ELR (cell line): ENCODE data around the gene FUCA1.

Experiments used
- DNase-seq: peaks from one replicate; pipeline ENCODE4 v3.0.0-alpha.2; 2015; ENCODE audit warnings: low read depth

Gene FUCA1

DNA sequence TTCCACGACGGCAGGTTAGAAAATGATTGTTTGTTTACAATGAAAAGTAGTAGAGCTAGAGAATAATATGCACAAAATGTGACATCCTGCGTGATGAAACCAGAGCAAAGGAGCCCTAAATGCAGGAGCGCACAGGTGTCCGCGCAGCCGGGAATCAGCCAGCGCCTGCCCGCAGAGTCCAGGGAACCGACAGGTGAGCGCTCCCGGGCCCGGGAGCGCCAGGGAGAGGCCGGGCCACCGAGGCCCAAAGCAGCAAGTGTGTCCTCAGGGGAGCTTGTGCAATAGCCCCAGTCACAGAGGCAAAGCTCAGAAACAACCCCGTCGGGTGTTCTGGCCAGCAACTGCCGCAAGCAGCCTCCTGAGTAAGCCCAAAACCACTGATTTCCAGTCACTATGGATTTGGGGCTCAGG lies 66.7 kb downstream of the FUCA1 start:
- DNase-seq = no peak

DNA sequence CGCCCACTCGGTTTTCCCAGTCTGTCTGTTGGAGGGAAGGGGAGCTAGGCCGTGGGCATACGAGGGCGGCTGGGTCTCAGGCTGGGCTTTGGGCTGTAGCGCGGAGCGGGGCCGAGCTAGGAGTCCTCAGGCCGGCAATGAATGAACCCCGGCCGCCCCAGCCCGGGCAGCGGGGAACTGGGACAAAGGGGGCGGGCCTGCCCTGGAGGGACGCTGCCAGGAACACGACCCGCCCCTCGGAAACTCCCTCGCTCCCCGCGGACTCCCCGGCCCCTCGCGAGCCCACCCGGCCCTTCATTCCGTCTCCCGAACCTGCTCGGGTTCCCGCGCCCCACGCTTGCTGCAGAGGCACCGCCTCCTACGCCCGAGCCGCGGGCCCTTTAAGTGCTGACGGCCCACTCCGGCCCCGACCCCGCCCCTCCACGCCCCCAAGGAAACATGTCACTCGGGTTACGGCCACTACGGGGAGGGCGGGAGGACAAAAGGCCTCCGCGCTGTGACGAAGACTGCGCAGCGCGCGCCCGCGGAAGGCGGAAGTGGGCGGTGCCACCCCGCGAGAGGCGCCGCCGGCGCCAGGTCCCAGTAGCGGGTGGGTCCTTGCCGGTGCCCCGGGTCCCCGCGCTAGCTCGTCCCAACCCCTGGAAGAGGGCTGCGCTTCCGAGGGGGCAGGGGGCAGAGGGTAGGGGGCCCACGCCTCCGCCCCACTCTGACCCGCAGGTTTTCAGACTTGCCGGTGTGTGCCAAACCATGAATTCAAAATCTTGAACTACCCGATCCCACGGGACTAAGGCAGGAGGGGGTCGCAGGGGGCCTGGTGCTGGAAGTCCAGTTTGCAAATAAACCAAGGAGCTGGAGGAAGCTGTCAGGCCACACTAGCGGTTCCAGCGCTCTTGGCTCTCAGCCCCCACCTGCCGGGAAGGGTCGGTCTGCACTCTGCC lies 67.4 kb downstream of the FUCA1 start, which contains the start of gene GALE:
TSS of gene GALE (minus strand) at position 355 of the 938 bp plus-strand sequence. CDS start 1,747 bp downstream, outside the sequence.
- DNase-seq = peak; percentile 94

DNA sequence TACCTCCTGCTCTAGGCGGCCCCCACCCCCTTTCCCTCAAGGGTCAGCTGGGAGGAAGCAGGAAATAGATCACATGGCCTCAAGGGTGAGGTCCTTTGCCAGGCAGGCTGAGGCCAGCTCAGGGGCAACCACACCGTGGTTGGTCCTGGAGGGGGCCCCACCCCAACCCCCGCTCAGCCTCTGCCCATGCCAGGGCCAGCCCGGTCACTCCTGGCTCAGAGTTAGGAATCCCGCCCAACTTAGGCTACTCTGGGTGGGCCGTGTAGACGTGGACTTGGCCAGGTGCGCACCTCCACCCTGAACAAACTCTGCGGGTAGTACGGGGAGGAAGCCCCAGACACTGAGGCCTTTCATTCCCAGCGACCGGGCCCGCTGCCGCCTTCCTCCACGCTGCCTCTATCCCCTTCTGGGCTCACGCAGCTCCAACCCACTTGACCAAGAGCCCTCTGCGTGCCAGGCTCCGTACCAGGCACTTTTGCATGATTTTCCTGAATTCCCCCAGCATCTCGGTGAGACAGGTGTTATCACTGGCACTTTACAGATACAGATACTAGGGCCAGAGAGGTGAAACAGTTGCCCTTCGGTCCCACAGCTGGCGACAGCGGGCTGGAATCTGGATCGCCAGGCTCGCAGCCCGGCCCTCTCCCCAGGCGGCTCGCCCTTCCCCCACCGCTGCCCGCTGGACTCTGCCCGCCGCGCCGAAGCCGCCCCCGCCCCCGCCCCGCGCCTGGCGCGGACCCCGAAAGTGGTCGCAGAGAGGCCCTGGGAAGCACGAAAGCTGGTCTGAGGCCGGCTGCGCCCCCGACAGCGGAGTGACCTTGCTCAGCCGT lies 68.3 kb downstream of the FUCA1 start:
- DNase-seq = peak; percentile 93

DNA sequence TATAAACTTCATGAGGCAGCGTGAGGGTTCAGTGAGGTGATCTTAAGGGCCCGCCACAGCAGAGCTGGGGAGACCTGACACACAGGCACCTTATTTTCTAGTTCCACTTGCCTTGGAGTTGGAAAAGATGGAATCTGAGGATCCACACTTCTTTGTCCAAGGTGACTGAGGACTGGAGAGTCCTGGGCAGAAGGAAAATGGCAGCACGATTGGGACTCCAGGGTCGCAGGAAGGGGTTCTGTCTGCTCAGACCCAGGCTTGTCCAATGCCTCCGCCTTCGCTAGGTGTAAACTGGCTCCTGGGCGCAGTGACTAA lies 68.9 kb downstream of the FUCA1 start:
- no peak for DNase-seq

DNA sequence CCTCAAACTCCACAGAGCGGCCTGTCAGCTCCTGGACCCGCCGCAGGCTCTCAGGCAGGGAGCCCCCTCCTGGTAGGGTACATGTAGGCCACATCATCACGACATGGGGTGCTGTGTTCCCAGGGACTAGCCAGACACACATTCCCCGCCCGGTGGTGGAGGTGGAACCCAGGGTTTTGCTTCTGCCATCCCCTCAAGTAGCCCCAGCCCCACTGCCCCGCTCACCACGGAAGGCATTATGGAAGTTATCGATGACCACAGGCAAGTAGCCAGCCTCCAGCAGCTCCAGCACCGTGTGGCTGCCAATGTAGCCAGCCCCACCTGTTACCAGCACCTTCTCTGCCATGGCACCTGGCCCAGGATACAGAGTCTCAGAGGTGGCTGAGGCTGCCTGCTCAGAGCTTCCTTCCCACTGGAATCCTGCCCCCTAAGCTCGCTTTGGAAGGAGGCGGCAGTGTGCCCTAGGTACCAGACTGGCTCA lies 69.4 kb downstream of the FUCA1 start:
- DNase-seq = no peak

DNA sequence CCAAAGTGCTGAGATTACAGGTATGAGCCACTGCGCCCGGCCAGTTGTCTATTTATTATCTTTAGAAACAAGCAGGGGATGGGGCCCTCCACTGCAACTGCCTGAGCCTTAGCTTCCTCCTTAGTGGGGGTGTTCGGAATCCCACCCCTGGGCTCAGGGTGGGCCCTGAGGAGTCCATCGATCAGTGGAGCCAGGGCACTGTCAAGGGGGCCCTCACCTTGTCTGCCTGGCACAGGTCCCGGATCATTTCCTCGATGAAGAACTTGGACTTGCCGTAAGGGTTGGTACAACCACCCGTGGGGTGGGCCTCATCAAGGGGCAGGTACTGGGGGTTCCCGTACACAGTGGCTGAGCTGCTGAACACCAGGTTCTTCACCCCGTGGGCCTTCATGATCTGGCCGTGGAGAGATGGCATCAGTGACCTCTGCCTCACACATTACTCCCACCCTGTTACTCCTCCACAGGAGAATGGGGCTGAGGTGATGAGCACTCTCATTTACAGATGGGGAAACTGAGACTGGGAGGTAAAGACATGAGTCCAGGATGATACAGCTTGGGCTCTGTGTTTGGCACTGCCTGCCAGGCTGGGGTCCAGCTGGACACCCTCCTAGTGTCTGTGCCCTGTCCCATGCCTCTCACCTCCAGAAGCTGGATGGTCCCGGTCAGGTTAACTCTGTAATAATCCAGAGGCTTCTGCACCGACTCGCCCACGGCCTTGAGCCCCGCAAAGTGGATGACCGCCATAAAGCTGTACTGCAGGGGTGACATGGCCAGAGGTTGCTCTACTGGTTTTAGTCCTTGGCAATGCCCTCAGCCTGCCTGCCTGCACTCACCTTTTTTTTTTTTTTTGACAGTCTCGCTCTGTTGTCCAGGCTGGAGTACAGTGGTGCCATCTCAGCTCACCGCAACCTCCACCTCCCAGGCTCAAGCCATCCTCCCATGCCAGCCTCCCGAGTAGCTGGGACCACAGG lies 70.3 kb downstream of the FUCA1 start:
- DNase-seq = no peak

DNA sequence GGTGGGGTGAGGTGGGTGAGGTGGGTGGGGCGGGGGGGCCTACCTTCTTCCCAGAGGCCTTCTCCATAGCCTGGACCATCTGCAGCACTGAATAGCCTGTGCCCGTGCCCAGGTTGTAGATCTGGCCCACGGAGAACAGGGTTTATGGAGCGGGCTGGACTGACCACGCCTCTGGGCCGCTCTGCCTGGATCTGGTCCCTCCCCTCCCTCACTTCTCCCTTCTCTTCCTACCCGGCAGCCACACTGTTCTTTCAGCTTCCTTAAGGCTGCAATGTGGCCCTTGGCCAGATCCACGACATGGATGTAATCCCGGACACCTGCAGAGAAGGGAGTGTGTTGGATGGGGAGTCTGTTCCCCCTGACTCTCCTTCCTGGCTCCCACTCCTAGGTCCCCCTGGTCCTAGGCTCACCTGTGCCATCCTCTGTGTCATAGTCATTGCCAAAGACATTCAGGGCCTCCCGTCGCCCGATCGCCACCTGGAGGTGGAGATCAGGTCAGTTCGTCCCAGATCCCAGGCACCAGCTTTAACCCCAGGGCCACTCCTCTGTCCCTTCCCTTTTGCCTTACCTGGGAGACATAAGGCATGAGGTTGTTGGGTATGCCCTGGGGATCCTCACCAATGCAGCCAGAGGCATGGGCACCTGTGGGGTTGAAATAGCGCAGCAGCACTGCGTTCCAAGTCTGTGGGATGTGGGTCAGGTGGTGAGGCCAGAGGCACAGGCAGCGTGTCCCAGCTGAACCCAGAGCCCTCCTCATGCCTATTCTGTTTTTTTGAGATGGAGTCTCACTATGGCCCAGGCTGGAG lies 71.4 kb downstream of the FUCA1 start:
- no peak for DNase-seq

DNA sequence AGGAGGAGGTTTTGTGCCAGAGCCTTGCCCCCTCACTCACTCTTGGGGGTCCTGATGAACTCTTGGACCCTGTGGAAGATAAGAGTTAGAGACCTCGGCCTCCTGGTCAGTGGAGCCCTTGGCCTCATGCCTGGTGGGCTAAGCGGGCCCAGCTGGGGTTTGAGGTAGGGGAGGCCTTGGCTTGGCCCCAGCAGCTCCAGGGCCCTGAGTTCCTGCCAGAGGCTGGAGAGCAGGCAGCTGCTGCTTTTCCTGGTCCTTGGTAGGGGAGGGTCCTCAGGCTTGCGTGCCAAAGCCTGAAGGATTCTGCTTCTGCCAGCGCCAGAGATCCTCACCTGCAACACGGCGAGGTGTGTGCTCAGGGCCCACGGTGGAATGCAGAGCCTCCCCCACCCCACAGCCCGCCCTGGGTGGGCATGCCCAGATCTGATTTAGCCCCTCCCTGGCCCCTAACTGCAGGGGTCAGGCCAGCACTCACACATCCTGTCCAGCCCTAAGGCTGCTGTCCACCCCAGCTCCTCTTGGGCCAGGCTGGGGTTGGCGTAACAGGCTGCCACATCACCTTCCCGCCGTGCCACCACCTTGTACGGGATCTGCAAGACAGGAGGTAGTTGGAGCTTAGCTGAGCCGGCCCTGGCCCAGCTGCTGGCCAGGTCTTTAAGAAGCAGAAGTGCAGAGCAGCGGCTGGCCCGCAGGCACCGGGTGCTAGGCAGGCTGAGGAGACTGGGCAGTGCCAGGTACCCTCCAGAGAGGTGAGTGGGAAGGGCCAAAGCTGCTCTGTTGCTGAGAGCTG lies 72.2 kb downstream of the FUCA1 start:
- DNase-seq = no peak
